Ascending aorta (tissue), 2 donors: ENCODE data around the gene ZNF865. TPM values are rescaled to one million over a fixed set of nuclear protein-coding genes. Genes with fewer than 3 reads are reported as not detected.

ENCODE experiments used
- DNase-seq, 2 donors: peaks; one replicate each; pipeline ENCODE4 v3.0.0-alpha.2; 2019; ENCODE audit warnings: low spot score in 2 of 2
- H3K27ac ChIP-seq, 2 donors: fragments of 200-600 bp; sonication (generic); one replicate each; pipeline ENCODE4 v1.5.1; 2016 to 2017; ENCODE audit warnings: mild to moderate bottlenecking in 1 of 2
- H3K27me3 ChIP-seq: fragments of 200-600 bp; sonication (generic); one replicate; pipeline ENCODE4 v1.5.1; 2017
- H3K36me3 ChIP-seq, 2 donors: fragments of 200-600 bp; sonication (generic); one replicate each; pipeline ENCODE4 v1.5.1; 2016
- H3K4me1 ChIP-seq, 2 donors: fragments of 200-600 bp; sonication (generic); one replicate each; pipeline ENCODE4 v1.5.1; 2016 to 2017; ENCODE audit warnings: mild to moderate bottlenecking in 1 of 2
- H3K4me3 ChIP-seq, 2 donors: fragments of 200-600 bp; sonication (generic); one replicate each; pipeline ENCODE4 v1.5.1; 2016 to 2017; ENCODE audit warnings: mild to moderate bottlenecking in 1 of 2
- H3K9me3 ChIP-seq, 2 donors: fragments of 200-600 bp; sonication (generic); one replicate each; pipeline ENCODE4 v1.5.1; 2016
- intact Hi-C: fragments of 100-400 bp; cut with DNase I; formaldehyde crosslinking; loops from one replicate; pipeline ENCODE4 v1.15.1; 2023
- total RNA-seq: library from RNA; depleted of rRNA; stranded (reverse); fragments of >200 nt; gene quantifications from one replicate; pipeline ENCODE4 v1.1.0, GENCODE V29; 2016
- TF ChIP-seq, protein P1 (sequence below), 3 experiments: fragments of 200-600 bp in 2 of 3; fragments of 450-650 bp in 1 of 3; sonication (generic) in 2 of 3; IDR thresholded peaks; one replicate each; pipeline ENCODE4 v1.5.1; 2016 to 2019; ENCODE audit warnings: antibody characterized with exemption in 3 of 3, mild to moderate bottlenecking in 1 of 3, moderate library complexity in 1 of 3

Gene ZNF865
- total RNA-seq, 1 donor from 2014 or later = 22.0 TPM

DNA sequence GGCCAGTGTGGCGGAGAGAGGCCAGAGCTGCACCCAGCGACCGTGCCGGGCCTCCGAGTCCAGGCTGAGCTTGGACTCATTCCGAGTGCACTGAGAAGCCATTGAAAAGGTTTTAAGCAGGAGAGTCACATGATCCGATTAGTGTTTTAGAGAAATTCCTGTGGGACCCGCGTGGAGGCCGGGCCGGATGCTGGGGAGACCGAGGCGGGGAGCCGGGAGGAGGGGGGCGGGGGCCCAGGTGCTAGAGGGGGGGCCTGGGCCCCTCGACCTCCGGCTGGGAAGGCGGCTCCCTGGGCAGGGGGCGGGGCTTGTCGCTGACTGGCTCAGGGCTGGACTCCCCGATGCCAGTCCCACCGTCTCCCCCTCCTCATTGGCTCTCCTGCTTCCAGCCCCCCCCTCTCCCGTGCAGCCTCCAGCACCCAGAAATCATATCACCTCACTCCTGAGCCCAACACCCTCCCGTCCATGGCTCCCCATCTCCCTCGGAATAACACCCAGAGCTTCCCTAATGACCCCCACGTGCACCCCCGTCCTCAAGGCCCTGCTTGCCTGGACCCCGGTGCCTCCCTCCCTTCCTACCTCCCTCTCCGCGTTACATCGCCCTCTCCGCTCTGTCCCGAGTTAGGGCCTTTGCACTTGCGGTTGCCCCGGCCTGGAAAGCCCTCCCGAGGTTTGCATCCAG lies 19.6 kb upstream of the ZNF865 start:
- peak in 1 of 2 donors; percentile 84 for DNase-seq
- H3K4me3 ChIP-seq = peak overlapping the region; percentile 41 to 59

DNA sequence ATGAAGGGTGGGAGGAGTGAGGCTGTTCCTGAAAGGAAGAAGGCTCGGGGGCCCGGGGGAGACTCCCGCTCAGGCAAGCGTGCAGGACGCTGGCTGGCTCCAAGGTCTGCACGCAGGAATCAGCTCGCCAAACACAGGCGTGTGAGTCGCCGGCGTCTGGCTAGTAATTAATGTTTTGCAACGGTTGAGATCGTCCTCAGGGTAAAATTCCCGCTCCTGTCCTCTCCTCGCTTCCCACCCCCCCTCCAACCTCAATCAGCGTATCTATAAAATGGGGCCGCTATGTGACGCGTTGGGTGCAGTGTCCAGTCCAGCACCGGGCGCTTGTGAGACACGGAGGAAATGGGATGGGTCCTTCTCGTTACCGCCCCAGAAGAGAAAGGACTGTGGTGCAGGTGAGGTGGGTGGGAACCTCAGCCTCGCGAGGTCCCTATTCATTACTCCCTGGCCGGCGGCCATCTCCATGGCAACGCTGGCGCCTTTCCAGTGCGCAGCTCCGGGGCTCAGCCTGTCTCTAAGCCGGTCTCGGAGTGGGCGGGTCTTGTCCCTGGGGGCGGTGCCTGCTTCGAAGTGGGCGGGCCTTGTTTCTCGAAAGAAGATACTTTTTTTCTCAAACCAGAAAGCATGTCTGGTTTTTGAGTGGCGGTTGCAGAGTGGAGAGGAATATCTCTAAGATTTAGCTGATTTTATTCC lies 18.3 kb upstream of the ZNF865 start:
- DNase-seq = peak; percentile 76 to 95
- H3K9me3 ChIP-seq = no peaks in the 10 kb centered on the region
- peaks cover 14 to 15% of the 10 kb centered on the region in 2 donors for H3K4me1 ChIP-seq
- H3K27ac ChIP-seq = no peak overlapping the region
- peak overlapping the region; percentile 28 to 59 for H3K4me3 ChIP-seq
- H3K27me3 ChIP-seq = no peaks in the 10 kb centered on the region
- TF ChIP-seq, protein P1, sequence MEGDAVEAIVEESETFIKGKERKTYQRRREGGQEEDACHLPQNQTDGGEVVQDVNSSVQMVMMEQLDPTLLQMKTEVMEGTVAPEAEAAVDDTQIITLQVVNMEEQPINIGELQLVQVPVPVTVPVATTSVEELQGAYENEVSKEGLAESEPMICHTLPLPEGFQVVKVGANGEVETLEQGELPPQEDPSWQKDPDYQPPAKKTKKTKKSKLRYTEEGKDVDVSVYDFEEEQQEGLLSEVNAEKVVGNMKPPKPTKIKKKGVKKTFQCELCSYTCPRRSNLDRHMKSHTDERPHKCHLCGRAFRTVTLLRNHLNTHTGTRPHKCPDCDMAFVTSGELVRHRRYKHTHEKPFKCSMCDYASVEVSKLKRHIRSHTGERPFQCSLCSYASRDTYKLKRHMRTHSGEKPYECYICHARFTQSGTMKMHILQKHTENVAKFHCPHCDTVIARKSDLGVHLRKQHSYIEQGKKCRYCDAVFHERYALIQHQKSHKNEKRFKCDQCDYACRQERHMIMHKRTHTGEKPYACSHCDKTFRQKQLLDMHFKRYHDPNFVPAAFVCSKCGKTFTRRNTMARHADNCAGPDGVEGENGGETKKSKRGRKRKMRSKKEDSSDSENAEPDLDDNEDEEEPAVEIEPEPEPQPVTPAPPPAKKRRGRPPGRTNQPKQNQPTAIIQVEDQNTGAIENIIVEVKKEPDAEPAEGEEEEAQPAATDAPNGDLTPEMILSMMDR (IDR thresholded peaks at IDR 0.05) = no peak
- peaks cover under 1 to 2% of the 10 kb centered on the region in 2 donors for H3K36me3 ChIP-seq
- intact Hi-C loops = loop anchor here (10.0 kb wide), 1 partner anchor 202 kb away; the partner anchor contains the start of genes RPL28 and TMEM238

More for the DNA sequence above, 19.6 kb upstream of the ZNF865 start:
- Histone ChIP-seq H3K36me3 (no peaks in the 10 kb centered on the region), H3K27ac (peak overlapping the region; percentile 55 to 66), H3K9me3 (no peaks in the 10 kb centered on the region), H3K27me3 (no peaks in the 10 kb centered on the region), H3K4me1 (peaks cover 14 to 21% of the 10 kb centered on the region in 2 donors)
- intact Hi-C loops = loop anchor here (10.0 kb wide), 1 partner anchor 201 kb away; the partner anchor contains the start of genes RPL28 and TMEM238
- TF ChIP-seq, protein P1 (IDR thresholded peaks at IDR 0.05) = no peak

DNA sequence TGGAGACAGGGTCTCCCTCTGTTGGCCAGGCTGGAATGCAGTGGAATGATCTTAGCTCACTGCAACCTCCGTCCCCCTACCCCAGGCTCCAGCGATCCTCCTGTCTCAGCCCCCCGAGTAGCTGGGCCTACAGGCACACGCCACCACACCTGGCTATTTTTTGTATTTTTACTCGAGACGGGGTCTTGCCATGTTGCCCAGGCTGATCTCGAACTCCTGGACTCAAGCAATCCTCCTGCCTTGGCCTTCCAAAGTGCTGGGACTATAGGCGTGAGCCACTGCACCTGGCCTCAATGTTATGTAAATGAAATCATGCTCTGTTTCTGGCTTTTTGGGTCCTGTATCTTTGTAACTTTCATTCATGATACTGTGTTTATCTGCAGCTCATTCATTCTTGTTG lies 16.7 kb upstream of the ZNF865 start:
- H3K9me3 ChIP-seq = no peaks in the 10 kb centered on the region
- H3K27ac ChIP-seq = no peak overlapping the region
- H3K4me1 ChIP-seq = peaks cover 14 to 15% of the 10 kb centered on the region in 2 donors
- DNase-seq = no peak
- intact Hi-C loops = loop anchor here (10.0 kb wide), 1 partner anchor 204 kb away; the partner anchor contains the start of genes RPL28 and TMEM238
- peaks cover 4 to 7% of the 10 kb centered on the region in 2 donors for H3K36me3 ChIP-seq
- TF ChIP-seq, protein P1 (IDR thresholded peaks at IDR 0.05) = no peak
- H3K27me3 ChIP-seq = no peaks in the 10 kb centered on the region
- H3K4me3 ChIP-seq = no peak overlapping the region

DNA sequence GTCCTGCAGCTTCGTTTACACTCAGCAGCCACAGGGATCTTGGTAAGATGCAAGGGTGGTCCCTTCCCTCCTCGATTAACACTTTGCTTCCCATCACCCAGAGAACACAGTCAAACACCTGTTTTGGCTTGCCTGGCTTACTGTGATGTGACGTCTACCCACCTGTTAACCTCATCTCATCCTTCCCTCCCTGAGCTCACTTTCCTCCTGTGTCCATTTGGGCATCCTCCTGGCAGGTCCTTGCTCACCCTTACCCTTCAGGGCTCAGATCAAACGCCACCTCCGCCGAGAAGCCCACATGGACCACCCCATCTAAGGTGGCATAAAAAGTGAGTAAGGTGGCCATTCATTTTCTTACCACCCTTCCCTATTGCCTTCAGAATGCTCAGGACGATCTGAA lies 15.3 kb upstream of the ZNF865 start:
- no peaks in the 10 kb centered on the region for H3K9me3 ChIP-seq
- H3K4me3 ChIP-seq = no peak overlapping the region
- H3K27me3 ChIP-seq = no peaks in the 10 kb centered on the region
- TF ChIP-seq, protein P1 (IDR thresholded peaks at IDR 0.05) = no peak
- H3K4me1 ChIP-seq = peaks cover 14 to 15% of the 10 kb centered on the region in 2 donors
- H3K27ac ChIP-seq = no peak overlapping the region
- peaks cover 5 to 13% of the 10 kb centered on the region in 2 donors for H3K36me3 ChIP-seq
- DNase-seq = no peak
- intact Hi-C loops = no loop called here

DNA sequence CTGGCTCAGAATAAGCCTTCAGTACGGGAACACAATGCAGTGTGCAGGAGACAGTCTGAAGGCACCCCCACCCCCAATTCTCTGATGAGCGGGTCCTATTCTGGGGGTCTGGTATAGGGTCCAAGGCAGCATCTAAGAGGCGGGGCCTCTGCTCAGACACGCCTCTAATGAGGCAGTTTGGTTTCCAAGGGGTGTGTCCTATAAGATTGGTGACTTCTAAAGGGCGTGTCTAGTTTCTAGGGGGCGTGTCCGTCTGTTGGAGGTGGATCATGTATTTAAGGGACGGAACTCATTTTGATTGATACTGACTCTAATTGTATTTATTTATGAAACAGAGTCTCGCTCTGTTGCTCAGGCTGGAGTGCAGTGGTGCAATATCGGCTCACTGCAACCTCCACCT lies 14.8 kb upstream of the ZNF865 start:
- Histone ChIP-seq H3K9me3 (no peaks in the 10 kb centered on the region), H3K36me3 (peaks cover 9 to 18% of the 10 kb centered on the region in 2 donors), H3K4me1 (peaks cover 13% of the 10 kb centered on the region in 2 donors), H3K27ac (no peak overlapping the region), H3K27me3 (no peaks in the 10 kb centered on the region), H3K4me3 (no peak overlapping the region)
- no peak for DNase-seq
- intact Hi-C loops = no loop called here
- TF ChIP-seq, protein P1 (IDR thresholded peaks at IDR 0.05) = no peak
